CD4-positive, CD25-positive, alpha-beta regulatory T cell (primary cell): Measurements from ENCODE around the gene POMT1. TPM values are rescaled to one million over a fixed set of nuclear protein-coding genes. Genes with fewer than 3 reads are reported as not detected.
A peak's percentile ranks its signal among the peaks of the same experiment; 100 is the strongest.

Experiments used
- ATAC-seq, 2 donors: fragments of 150-1000 bp; cut with Tn5 transposase; one replicate each; pipeline ENCODE4 v1.10.0; 2021; ENCODE audit warnings: low read depth in 2 of 2, moderate number of reproducible peaks in 2 of 2, moderate library complexity in 1 of 2
- DNase-seq, 3 donors: peaks; one replicate each; pipeline versions ENCODE4 v3.0.0 to v3.0.0-alpha.2; 2012 to 2022; ENCODE audit warnings: mixed read lengths in 1 of 3
- H3K27ac ChIP-seq: one replicate; pipeline ENCODE4 v1.7.0; 2013; ENCODE audit warnings: mild to moderate bottlenecking, low read length; ENCODE audit not compliant: insufficient read depth, poor library complexity, severe bottlenecking
- H3K27me3 ChIP-seq: one replicate; pipeline ENCODE4 v1.7.0; 2013; ENCODE audit warnings: low read length; ENCODE audit not compliant: control insufficient read depth, insufficient read depth
- H3K36me3 ChIP-seq: one replicate; pipeline ENCODE4 v1.7.0; 2013; ENCODE audit warnings: mild to moderate bottlenecking, low read length, moderate library complexity; ENCODE audit not compliant: control insufficient read depth, insufficient read depth
- H3K4me1 ChIP-seq: 2 replicates; pipeline ENCODE4 v1.7.0; 2013; ENCODE audit warnings: mild to moderate bottlenecking, low read length; ENCODE audit not compliant: insufficient read depth, control insufficient read depth, poor library complexity, severe bottlenecking
- H3K4me3 ChIP-seq: one replicate; pipeline ENCODE4 v1.7.0; 2013; ENCODE audit warnings: low read depth, mild to moderate bottlenecking, low read length, moderate library complexity
- H3K9me3 ChIP-seq, 2 experiments: 1 replicate in 1 of 2; 2 replicates in 1 of 2; pipeline ENCODE4 v1.7.0; 2013; ENCODE audit warnings: low read length in 2 of 2, mild to moderate bottlenecking in 1 of 2, moderate library complexity in 1 of 2; ENCODE audit not compliant: control insufficient read depth in 2 of 2
- H3K27ac Mint-ChIP-seq, 3 donors: one replicate each; pipeline ENCODE4 v1.8.0; 2020 to 2022; ENCODE audit warnings: mild to moderate bottlenecking in 3 of 3, mixed read lengths in 3 of 3, moderate library complexity in 2 of 3
- H3K27me3 Mint-ChIP-seq: one replicate; pipeline ENCODE4 v1.8.0; 2022; ENCODE audit warnings: mild to moderate bottlenecking, mixed read lengths
- H3K36me3 Mint-ChIP-seq: one replicate; pipeline ENCODE4 v1.8.0; 2020; ENCODE audit warnings: mixed read lengths
- H3K4me1 Mint-ChIP-seq, 4 donors: one replicate each; pipeline ENCODE4 v1.8.0; 2020 to 2022; ENCODE audit warnings: mixed read lengths in 4 of 4, mild to moderate bottlenecking in 1 of 4
- H3K4me3 Mint-ChIP-seq, 4 donors: one replicate each; pipeline ENCODE4 v1.8.0; 2020 to 2022; ENCODE audit warnings: mild to moderate bottlenecking in 4 of 4, mixed read lengths in 4 of 4, moderate library complexity in 3 of 4
- H3K9me3 Mint-ChIP-seq, 7 donors: one replicate each; pipeline ENCODE4 v1.8.0; 2020 to 2022; ENCODE audit warnings: mixed read lengths in 7 of 7, mild to moderate bottlenecking in 3 of 7, moderate library complexity in 2 of 7
- polyA plus RNA-seq, 4 donors: library from polyadenylated mRNA; unstranded; fragments of 300-500 nt; fragmentation: Illumina TruSeq; gene quantifications; one replicate each; pipeline ENCODE4 v1.2.3, GENCODE V29; 2021
- total RNA-seq: library from RNA; stranded (reverse); gene quantifications from one replicate; pipeline ENCODE4 v1.2.3, GENCODE V29; 2022

Gene POMT1
- total and polyA plus RNA-seq, 5 donors from 2014 or later = 13.2 to 52.3 (median 15.5) TPM

DNA sequence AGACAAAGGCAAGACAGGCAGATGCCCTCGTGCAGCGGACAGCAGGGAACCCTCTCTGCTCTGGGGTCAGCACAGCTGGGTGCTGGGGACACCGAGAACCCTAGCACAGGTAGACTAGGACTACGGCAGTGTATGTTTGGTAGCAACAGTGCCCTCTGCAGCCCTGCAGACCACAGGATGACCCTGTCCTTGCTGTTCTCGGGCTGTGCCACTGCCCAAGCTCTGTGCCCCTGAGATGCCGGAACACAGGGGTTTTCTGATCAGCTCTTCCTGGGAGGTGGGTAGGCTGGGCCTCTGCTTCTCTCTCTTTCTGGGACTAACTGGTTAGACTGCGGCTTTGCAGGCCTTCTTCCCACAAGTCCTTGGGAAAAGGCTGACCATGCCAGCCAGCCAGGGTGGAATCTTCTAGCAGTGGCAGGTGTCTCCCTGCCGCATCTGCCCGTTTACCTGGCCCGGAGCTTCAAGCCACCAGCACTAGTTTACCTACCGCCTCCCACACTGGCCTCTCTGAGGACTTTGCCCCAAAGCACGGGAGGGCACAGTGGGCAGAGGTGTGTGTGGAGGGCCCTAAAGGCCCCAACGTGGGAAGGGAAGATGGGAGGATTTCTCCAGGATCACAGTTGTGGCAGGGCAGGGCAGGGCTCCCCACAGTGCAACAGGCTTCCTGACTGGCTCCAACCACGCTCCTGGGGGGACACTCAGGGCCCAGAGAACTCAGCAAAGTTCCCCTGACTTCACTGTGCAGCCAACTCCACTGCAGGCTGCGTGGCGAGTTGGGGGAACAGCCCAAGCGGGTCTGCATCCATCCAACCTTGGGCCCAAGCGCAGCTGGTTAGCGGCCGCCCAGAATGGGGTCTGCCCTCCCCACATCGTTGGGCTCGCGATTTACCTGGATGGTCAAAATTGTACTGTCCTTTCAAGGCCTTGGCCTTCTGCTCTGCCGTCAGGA is 27.2 kb downstream of the POMT1 start:
- H3K36me3 Mint-ChIP-seq = peaks cover 18% of the 10 kb centered on the region
- Histone ChIP-seq H3K27me3 (no peaks in the 10 kb centered on the region), H3K27ac (peak overlapping the region; percentile 67), H3K4me1 (peaks cover 17% of the 10 kb centered on the region), H3K9me3 (no peaks in the 10 kb centered on the region), H3K36me3 (peaks cover 37% of the 10 kb centered on the region), H3K4me3 (peak overlapping the region; percentile 77)
- ATAC-seq = no peak
- peaks cover 4 to 30% (median 5%) of the 10 kb centered on the region in 4 donors for H3K4me1 Mint-ChIP-seq
- peak overlapping the region; percentile 65 to 79 (median 66) for H3K27ac Mint-ChIP-seq
- no peaks in the 10 kb centered on the region for H3K27me3 Mint-ChIP-seq
- no peaks in the 10 kb centered on the region for H3K9me3 Mint-ChIP-seq
- no peak for DNase-seq
- H3K4me3 Mint-ChIP-seq = peak overlapping the region; percentile 68 to 87 (median 72)

DNA sequence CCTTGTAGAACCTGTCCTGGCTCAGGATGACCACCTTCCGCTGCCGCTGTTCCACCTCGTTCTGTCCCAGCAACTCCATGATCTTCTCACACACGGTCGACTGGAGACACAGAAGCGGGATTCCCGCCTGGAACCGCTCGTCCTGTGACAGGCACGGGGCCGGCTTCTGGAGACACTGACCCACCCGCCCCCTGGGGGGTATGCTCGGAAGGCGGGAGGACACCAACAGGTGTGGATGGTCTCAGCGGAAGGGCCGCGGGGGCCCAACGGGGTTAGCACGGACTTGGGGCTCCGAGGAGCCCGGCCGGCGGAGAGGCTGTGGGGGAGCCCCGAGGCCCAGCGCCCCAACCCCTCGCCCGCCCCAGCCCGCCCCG is 27.8 kb downstream of the POMT1 start:
- Histone ChIP-seq H3K36me3 (peaks cover 33% of the 10 kb centered on the region), H3K9me3 (no peaks in the 10 kb centered on the region), H3K4me3 (peak overlapping the region; percentile 77), H3K27ac (peak overlapping the region; percentile 67), H3K27me3 (no peaks in the 10 kb centered on the region), H3K4me1 (peaks cover 17% of the 10 kb centered on the region)
- DNase-seq = no peak
- Mint-ChIP-seq H3K36me3 (peaks cover 18% of the 10 kb centered on the region), H3K27me3 (no peaks in the 10 kb centered on the region), H3K9me3 (no peaks in the 10 kb centered on the region), H3K4me3 (peak overlapping the region; percentile 68 to 87 (median 70)), H3K4me1 (peaks cover 4 to 35% (median 5%) of the 10 kb centered on the region in 4 donors), H3K27ac (peak overlapping the region; percentile 65 to 79 (median 66))
- no peak for ATAC-seq

DNA sequence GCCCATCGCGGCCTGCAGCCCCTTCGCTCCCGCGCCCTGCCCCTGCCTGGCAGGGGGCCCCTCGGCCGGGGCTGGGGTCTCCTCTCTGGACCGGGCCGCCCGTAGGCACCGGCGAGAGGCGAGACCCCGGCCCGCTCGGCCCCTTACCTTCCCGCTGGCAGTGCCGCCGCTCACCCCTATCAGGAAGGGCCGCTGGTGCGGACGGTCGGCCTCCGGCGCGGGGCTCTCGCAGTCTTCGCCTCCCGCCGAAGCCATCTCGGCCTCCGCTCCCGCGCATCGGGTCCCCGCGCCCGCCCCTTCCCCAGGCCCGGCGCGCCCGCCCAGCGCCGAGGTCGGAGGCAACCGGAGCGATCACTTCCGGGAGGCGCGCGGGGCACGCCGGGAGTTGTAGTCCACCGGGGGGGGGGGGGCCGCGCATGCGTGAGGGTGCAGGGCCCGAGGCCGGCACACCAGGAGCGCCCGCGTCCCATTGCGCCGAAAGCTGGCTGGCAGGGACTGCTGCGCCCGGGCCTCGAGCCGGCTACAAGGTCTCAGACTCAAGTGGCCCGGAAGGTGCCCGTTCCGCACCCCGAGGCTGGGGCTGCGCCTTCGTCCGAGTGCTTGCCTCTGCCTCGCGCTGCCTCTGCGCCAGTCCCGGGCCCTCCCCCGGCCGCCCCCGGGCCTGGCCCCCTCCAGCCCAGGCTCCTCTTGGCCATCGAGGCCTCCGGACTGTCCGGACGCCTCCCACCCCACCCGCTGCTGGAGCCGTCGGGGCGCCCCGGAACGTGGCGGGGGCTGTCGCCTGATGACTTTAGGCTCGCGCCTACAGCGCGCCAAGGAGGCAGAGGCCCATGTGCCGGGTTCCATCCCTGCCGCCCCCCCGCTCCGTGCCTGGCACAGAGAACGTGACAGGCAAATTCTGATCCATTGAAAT is 28.5 kb downstream of the POMT1 start, which contains the start of gene UCK1:
TSS of gene UCK1 (minus strand) at position 344 of the 913 bp plus-strand sequence. CDS start at position 255, 89 bp downstream.
- peak within 1 kb of the TSS; percentile 67 for H3K27ac ChIP-seq
- Mint-ChIP-seq H3K36me3 (peaks cover 17% of the 10 kb centered on the region), H3K4me3 (peak within 1 kb of the TSS; percentile 70 to 87 (median 77)), H3K27me3 (no peaks in the 10 kb centered on the region), H3K9me3 (no peaks in the 10 kb centered on the region), H3K4me1 (peaks cover 4 to 38% (median 5%) of the 10 kb centered on the region in 4 donors), H3K27ac (peak within 1 kb of the TSS; percentile 65 to 79 (median 66))
- H3K4me1 ChIP-seq = peaks cover 17% of the 10 kb centered on the region
- DNase-seq (peak; percentile 72 to 88 (median 75)), ATAC-seq (peak; percentile 92 to 93)
- no peaks in the 10 kb centered on the region for H3K27me3 ChIP-seq
- peak within 1 kb of the TSS; percentile 77 for H3K4me3 ChIP-seq
- H3K36me3 ChIP-seq = peaks cover 27% of the 10 kb centered on the region
- H3K9me3 ChIP-seq = no peaks in the 10 kb centered on the region

- no peaks in the 10 kb centered on the region for H3K27me3 Mint-ChIP-seq
- no peaks in the 10 kb centered on the region for H3K36me3 Mint-ChIP-seq
- Histone ChIP-seq H3K36me3 (no peaks in the 10 kb centered on the region), H3K4me1 (peaks cover 26% of the 10 kb centered on the region), H3K27me3 (no peaks in the 10 kb centered on the region), H3K9me3 (no peaks in the 10 kb centered on the region), H3K27ac (no peak overlapping the region), H3K4me3 (peak overlapping the region; percentile 18)
- DNase-seq (peak in 2 of 3 donors; percentile 30 to 53), ATAC-seq (no peak)
- H3K27ac Mint-ChIP-seq = peak overlapping the region in 2 of 3 donors; percentile 5 to 92
- H3K4me1 Mint-ChIP-seq = peaks cover 8 to 43% (median 11%) of the 10 kb centered on the region in 4 donors
- H3K9me3 Mint-ChIP-seq = peaks cover 0 to 1% (median 0%) of the 10 kb centered on the region in 7 donors
- H3K4me3 Mint-ChIP-seq = peak overlapping the region in 3 of 4 donors; percentile 58 to 87 (median 69)
Observed at GRCh38 chr9:131534721-131535237, 32.1 kb downstream of the POMT1 start.

- no peak overlapping the region for H3K27ac ChIP-seq
- H3K9me3 Mint-ChIP-seq = peaks cover 0 to 5% (median under 1%) of the 10 kb centered on the region in 7 donors
- H3K27me3 Mint-ChIP-seq = peaks cover 6% of the 10 kb centered on the region
- H3K27me3 ChIP-seq = no peaks in the 10 kb centered on the region
- H3K4me1 Mint-ChIP-seq = peaks cover 13 to 47% (median 16%) of the 10 kb centered on the region in 4 donors
- no peaks in the 10 kb centered on the region for H3K36me3 ChIP-seq
- no peak overlapping the region for H3K4me3 ChIP-seq
- H3K9me3 ChIP-seq = peaks cover 0 to 11% of the 10 kb centered on the region in 2 experiments
- no peak for DNase-seq
- H3K36me3 Mint-ChIP-seq = no peaks in the 10 kb centered on the region
- ATAC-seq = no peak
- no peak overlapping the region for H3K4me3 Mint-ChIP-seq
- no peak overlapping the region for H3K27ac Mint-ChIP-seq
- H3K4me1 ChIP-seq = peaks cover 24% of the 10 kb centered on the region
Observed at GRCh38 chr9:131537946-131538345, 35.2 kb downstream of the POMT1 start.

DNA sequence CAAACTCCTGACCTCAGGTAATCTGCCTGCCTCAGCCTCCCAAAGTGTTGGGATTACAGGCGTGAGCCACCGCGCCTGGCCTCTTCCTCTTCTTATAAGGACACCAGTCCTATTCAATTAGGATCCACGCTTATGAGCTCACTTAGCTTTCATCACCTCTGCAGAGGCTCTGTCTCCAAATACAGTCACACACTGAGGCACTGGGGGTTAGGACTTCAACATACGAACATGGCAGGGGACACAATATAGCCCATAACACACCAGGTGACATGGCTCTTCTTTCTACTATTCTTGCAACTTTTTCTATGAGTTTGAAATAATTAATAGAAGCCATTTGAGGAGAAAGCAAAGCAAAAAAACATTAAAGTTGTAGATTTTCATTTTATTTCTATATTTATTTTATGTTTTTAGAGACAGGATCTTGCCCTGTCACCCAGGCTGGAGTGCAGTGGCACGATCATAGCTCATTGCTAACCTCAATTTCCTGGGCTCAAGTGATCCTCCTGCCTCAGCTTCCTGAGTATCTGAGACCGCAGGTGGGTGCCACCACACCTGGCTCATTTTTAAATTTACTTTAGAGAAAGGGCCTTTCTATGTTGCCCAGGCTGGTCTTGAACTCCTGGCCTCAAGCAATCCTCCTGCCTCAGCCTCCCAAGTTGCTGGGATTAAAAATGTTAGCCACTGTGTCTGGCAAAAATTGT is 36.7 kb downstream of the POMT1 start:
- H3K4me1 ChIP-seq = peaks cover 24% of the 10 kb centered on the region
- peak overlapping the region in 3 of 4 donors; percentile 48 to 83 (median 55) for H3K4me3 Mint-ChIP-seq
- peaks cover under 1% of the 10 kb centered on the region for H3K27me3 ChIP-seq
- no peaks in the 10 kb centered on the region for H3K36me3 ChIP-seq
- peaks cover 13 to 43% (median 15%) of the 10 kb centered on the region in 4 donors for H3K4me1 Mint-ChIP-seq
- peak overlapping the region in 2 of 3 donors; percentile 57 to 88 for H3K27ac Mint-ChIP-seq
- peaks cover 10 to 26% of the 10 kb centered on the region in 2 experiments for H3K9me3 ChIP-seq
- peak in 2 of 3 donors; percentile 49 to 82 for DNase-seq
- H3K27me3 Mint-ChIP-seq = peaks cover 20% of the 10 kb centered on the region
- no peak overlapping the region for H3K27ac ChIP-seq
- H3K9me3 Mint-ChIP-seq = peaks cover 0 to 19% (median 5%) of the 10 kb centered on the region in 7 donors
- peak overlapping the region; percentile 69 for H3K4me3 ChIP-seq
- no peaks in the 10 kb centered on the region for H3K36me3 Mint-ChIP-seq
- ATAC-seq = peak; percentile 68 to 71
